ENCODE data around the gene HIVEP1.
"Not testable (repeated sequence)": the region's sequence is repeated elsewhere in the genome, so short reads cannot be mapped to it uniquely, and the experiment has no call there.

The HIVEP1 gene

GRCh38 chr6:12102350-12102749 lies 90.2 kb downstream of the HIVEP1 start:
- Histone ChIP-seq H3K9ac (ENCODE audit: low read depth, low read length) (no peak overlapping the region), H3K36me3 (ENCODE audit: control insufficient read depth, insufficient read depth, low read length) (no peaks in the 10 kb centered on the region), H3K27me3 (ENCODE audit: control insufficient read depth, insufficient read depth, low read length) (no peaks in the 10 kb centered on the region), H3K9me3 (ENCODE audit: control insufficient read depth, insufficient read depth, low read length) (no peaks in the 10 kb centered on the region), H3K4me3 (ENCODE audit: low read depth, low read length) (no peak overlapping the region), H3K4me1 (ENCODE audit: control insufficient read depth, insufficient read depth, low read length) (no peaks in the 10 kb centered on the region)

GRCh38 chr6:12103158-12103557 lies 91.0 kb downstream of the HIVEP1 start:
- Histone ChIP-seq H3K9me3 (ENCODE audit: control insufficient read depth, insufficient read depth, low read length) (no peaks in the 10 kb centered on the region), H3K36me3 (ENCODE audit: control insufficient read depth, insufficient read depth, low read length) (no peaks in the 10 kb centered on the region), H3K4me1 (ENCODE audit: control insufficient read depth, insufficient read depth, low read length) (no peaks in the 10 kb centered on the region), H3K4me3 (ENCODE audit: low read depth, low read length) (no peak overlapping the region), H3K27me3 (ENCODE audit: control insufficient read depth, insufficient read depth, low read length) (no peaks in the 10 kb centered on the region), H3K9ac (ENCODE audit: low read depth, low read length) (no peak overlapping the region)

- no peaks in the 10 kb centered on the region for H3K4me1 ChIP-seq (ENCODE audit: control insufficient read depth, insufficient read depth, low read length)
- no peak overlapping the region for H3K4me3 ChIP-seq (ENCODE audit: low read depth, low read length)
- H3K9ac ChIP-seq (ENCODE audit: low read depth, low read length): no peak overlapping the region
- H3K36me3 ChIP-seq (ENCODE audit: control insufficient read depth, insufficient read depth, low read length): no peaks in the 10 kb centered on the region
- no peaks in the 10 kb centered on the region for H3K27me3 ChIP-seq (ENCODE audit: control insufficient read depth, insufficient read depth, low read length)
- no peaks in the 10 kb centered on the region for H3K9me3 ChIP-seq (ENCODE audit: control insufficient read depth, insufficient read depth, low read length)
Measured at GRCh38 chr6:12105271-12105670, 93.2 kb downstream of the HIVEP1 start.

GRCh38 chr6:12108376-12108775 lies 96.3 kb downstream of the HIVEP1 start:
- not testable (repeated sequence) for H3K36me3 ChIP-seq (ENCODE audit: control insufficient read depth, insufficient read depth, low read length); H3K4me1 ChIP-seq (ENCODE audit: control insufficient read depth, insufficient read depth, low read length); H3K9me3 ChIP-seq (ENCODE audit: control insufficient read depth, insufficient read depth, low read length); H3K27me3 ChIP-seq (ENCODE audit: control insufficient read depth, insufficient read depth, low read length); H3K9ac ChIP-seq (ENCODE audit: low read depth, low read length); H3K4me3 ChIP-seq (ENCODE audit: low read depth, low read length)

- H3K4me3 ChIP-seq (ENCODE audit: low read depth, low read length): no peak overlapping the region
- H3K4me1 ChIP-seq (ENCODE audit: control insufficient read depth, insufficient read depth, low read length): no peaks in the 10 kb centered on the region
- no peak overlapping the region for H3K9ac ChIP-seq (ENCODE audit: low read depth, low read length)
- H3K27me3 ChIP-seq (ENCODE audit: control insufficient read depth, insufficient read depth, low read length): no peaks in the 10 kb centered on the region
- no peaks in the 10 kb centered on the region for H3K36me3 ChIP-seq (ENCODE audit: control insufficient read depth, insufficient read depth, low read length)
- H3K9me3 ChIP-seq (ENCODE audit: control insufficient read depth, insufficient read depth, low read length): no peaks in the 10 kb centered on the region
Measured at GRCh38 chr6:12110523-12111362, 98.6 kb downstream of the HIVEP1 start.

- no peak overlapping the region for H3K4me3 ChIP-seq (ENCODE audit: low read depth, low read length)
Measured at GRCh38 chr6:12111363-12111670, 99.2 kb downstream of the HIVEP1 start.

GRCh38 chr6:12112540-12113189 lies 100.6 kb downstream of the HIVEP1 start:
- Histone ChIP-seq H3K27me3 (ENCODE audit: control insufficient read depth, insufficient read depth, low read length) (no peaks in the 10 kb centered on the region), H3K9ac (ENCODE audit: low read depth, low read length) (no peak overlapping the region), H3K4me3 (ENCODE audit: low read depth, low read length) (no peak overlapping the region), H3K4me1 (ENCODE audit: control insufficient read depth, insufficient read depth, low read length) (no peaks in the 10 kb centered on the region), H3K36me3 (ENCODE audit: control insufficient read depth, insufficient read depth, low read length) (no peaks in the 10 kb centered on the region), H3K9me3 (ENCODE audit: control insufficient read depth, insufficient read depth, low read length) (no peaks in the 10 kb centered on the region)

More at GRCh38 chr6:12111363-12111670, 99.2 kb downstream of the HIVEP1 start:
- Histone ChIP-seq H3K36me3 (ENCODE audit: control insufficient read depth, insufficient read depth, low read length) (no peaks in the 10 kb centered on the region), H3K27me3 (ENCODE audit: control insufficient read depth, insufficient read depth, low read length) (no peaks in the 10 kb centered on the region), H3K9me3 (ENCODE audit: control insufficient read depth, insufficient read depth, low read length) (no peaks in the 10 kb centered on the region), H3K4me1 (ENCODE audit: control insufficient read depth, insufficient read depth, low read length) (no peaks in the 10 kb centered on the region), H3K9ac (ENCODE audit: low read depth, low read length) (no peak overlapping the region)

- H3K9ac ChIP-seq (ENCODE audit: low read depth, low read length): no peak overlapping the region
- H3K4me1 ChIP-seq (ENCODE audit: control insufficient read depth, insufficient read depth, low read length): no peaks in the 10 kb centered on the region
- H3K4me3 ChIP-seq (ENCODE audit: low read depth, low read length): no peak overlapping the region
- no peaks in the 10 kb centered on the region for H3K27me3 ChIP-seq (ENCODE audit: control insufficient read depth, insufficient read depth, low read length)
- H3K36me3 ChIP-seq (ENCODE audit: control insufficient read depth, insufficient read depth, low read length): no peaks in the 10 kb centered on the region
- no peaks in the 10 kb centered on the region for H3K9me3 ChIP-seq (ENCODE audit: control insufficient read depth, insufficient read depth, low read length)
Measured at GRCh38 chr6:12113190-12113577, 101.1 kb downstream of the HIVEP1 start.

- no peaks in the 10 kb centered on the region for H3K4me1 ChIP-seq (ENCODE audit: control insufficient read depth, insufficient read depth, low read length)
Measured at GRCh38 chr6:12114055-12114503, 102.0 kb downstream of the HIVEP1 start.

GRCh38 chr6:12115001-12115400 lies 102.9 kb downstream of the HIVEP1 start:
- Histone ChIP-seq H3K36me3 (ENCODE audit: control insufficient read depth, insufficient read depth, low read length) (peaks cover under 1% of the 10 kb centered on the region), H3K4me3 (ENCODE audit: low read depth, low read length) (no peak overlapping the region), H3K9me3 (ENCODE audit: control insufficient read depth, insufficient read depth, low read length) (no peaks in the 10 kb centered on the region), H3K4me1 (ENCODE audit: control insufficient read depth, insufficient read depth, low read length) (no peaks in the 10 kb centered on the region), H3K27me3 (ENCODE audit: control insufficient read depth, insufficient read depth, low read length) (no peaks in the 10 kb centered on the region), H3K9ac (ENCODE audit: low read depth, low read length) (no peak overlapping the region)

More at GRCh38 chr6:12114055-12114503, 102.0 kb downstream of the HIVEP1 start:
- no peaks in the 10 kb centered on the region for H3K27me3 ChIP-seq (ENCODE audit: control insufficient read depth, insufficient read depth, low read length)
- no peak overlapping the region for H3K4me3 ChIP-seq (ENCODE audit: low read depth, low read length)
- H3K36me3 ChIP-seq (ENCODE audit: control insufficient read depth, insufficient read depth, low read length): no peaks in the 10 kb centered on the region
- no peaks in the 10 kb centered on the region for H3K9me3 ChIP-seq (ENCODE audit: control insufficient read depth, insufficient read depth, low read length)
- H3K9ac ChIP-seq (ENCODE audit: low read depth, low read length): no peak overlapping the region

GRCh38 chr6:12115492-12115891 lies 103.4 kb downstream of the HIVEP1 start:
- Histone ChIP-seq H3K4me1 (ENCODE audit: control insufficient read depth, insufficient read depth, low read length) (no peaks in the 10 kb centered on the region), H3K9me3 (ENCODE audit: control insufficient read depth, insufficient read depth, low read length) (no peaks in the 10 kb centered on the region), H3K4me3 (ENCODE audit: low read depth, low read length) (no peak overlapping the region), H3K27me3 (ENCODE audit: control insufficient read depth, insufficient read depth, low read length) (no peaks in the 10 kb centered on the region), H3K36me3 (ENCODE audit: control insufficient read depth, insufficient read depth, low read length) (peaks cover 2% of the 10 kb centered on the region), H3K9ac (ENCODE audit: low read depth, low read length) (no peak overlapping the region)

- H3K27me3 ChIP-seq (ENCODE audit: control insufficient read depth, insufficient read depth, low read length): no peaks in the 10 kb centered on the region
- no peak overlapping the region for H3K9ac ChIP-seq (ENCODE audit: low read depth, low read length)
- peaks cover 2% of the 10 kb centered on the region for H3K36me3 ChIP-seq (ENCODE audit: control insufficient read depth, insufficient read depth, low read length)
- no peak overlapping the region for H3K4me3 ChIP-seq (ENCODE audit: low read depth, low read length)
- H3K4me1 ChIP-seq (ENCODE audit: control insufficient read depth, insufficient read depth, low read length): no peaks in the 10 kb centered on the region
- H3K9me3 ChIP-seq (ENCODE audit: control insufficient read depth, insufficient read depth, low read length): no peaks in the 10 kb centered on the region
Measured at GRCh38 chr6:12116264-12116800, 104.2 kb downstream of the HIVEP1 start.
